ENCODE data around the gene CTNNA2. TPM values are rescaled to one million over a fixed set of nuclear protein-coding genes. Genes with fewer than 3 reads are reported as not detected.

The CTNNA2 gene
- total RNA-seq, 1 experiment from 2014 or later = 0.54 TPM

- intact Hi-C loops (cut with micrococcal nuclease; ENCODE audit: unreplicated experiment) = no loop called here
- POLR2A ChIA-PET = no interaction called here
- no peaks in the 10 kb centered on the region for H3K27me3 ChIP-seq (ENCODE audit: control insufficient read depth, insufficient read depth, low read length)
- ATAC-seq (no peak), DNase-seq (ENCODE audit: low read depth, low spot score) (no peak)
- CTCF ChIA-PET = no interaction called here
- H3K9me3 ChIP-seq (ENCODE audit: control insufficient read depth, insufficient read depth, low read depth, low read length) = no peaks in the 10 kb centered on the region
- H3K27ac ChIP-seq (ENCODE audit: low read length) = no peak overlapping the region
- in situ Hi-C loops (cut with HindIII; ENCODE audit: low pct_unique_long_range_greater_than_20kb, low sequenced_read_pairs) = no loop called here
- H3K4me1 ChIP-seq (ENCODE audit: control insufficient read depth, insufficient read depth, low read length) = no peaks in the 10 kb centered on the region
- H3K4me3 ChIP-seq (ENCODE audit: low read depth in 2 of 2, low read length in 2 of 2) = no peak overlapping the region
- H3K36me3 ChIP-seq (ENCODE audit: control insufficient read depth, insufficient read depth, low read length) = no peaks in the 10 kb centered on the region
- TF ChIP-seq POLR2AphosphoS5 (IDR thresholded peaks at IDR 0.05; ENCODE audit: low read depth, low read length) (no peak), SIN3A (IDR thresholded peaks at IDR 0.05; ENCODE audit: borderline replicate concordance, insufficient read depth, low read depth, low read length) (no peak), REST (IDR thresholded peaks at IDR 0.05; ENCODE audit: insufficient read depth in 1 of 2, low read depth in 2 of 2, low read length in 1 of 2) (no peak), TCF7L2 (IDR thresholded peaks at IDR 0.05; ENCODE audit: low read depth, low read length) (no peak), CTCF (IDR thresholded peaks at IDR 0.05) (no peak)
- no TSS peak for BruUV-seq (replicated peaks)
Observed at GRCh38 chr2:80568011-80568410, 1055.2 kb downstream of the CTNNA2 start.

- no TSS peak for BruUV-seq (replicated peaks)
- in situ Hi-C loops (cut with HindIII; ENCODE audit: low pct_unique_long_range_greater_than_20kb, low sequenced_read_pairs) = no loop called here
- POLR2A ChIA-PET = no interaction called here
Observed at GRCh38 chr2:80573167-80573566, 1060.3 kb downstream of the CTNNA2 start.

More at GRCh38 chr2:80573167-80573566, 1060.3 kb downstream of the CTNNA2 start:
- no peaks in the 10 kb centered on the region for H3K9me3 ChIP-seq (ENCODE audit: control insufficient read depth, insufficient read depth, low read depth, low read length)
- TF ChIP-seq TCF7L2 (IDR thresholded peaks at IDR 0.05; ENCODE audit: low read depth, low read length) (no peak), REST (IDR thresholded peaks at IDR 0.05; ENCODE audit: insufficient read depth in 1 of 2, low read depth in 2 of 2, low read length in 1 of 2) (no peak), CTCF (IDR thresholded peaks at IDR 0.05) (no peak), POLR2AphosphoS5 (IDR thresholded peaks at IDR 0.05; ENCODE audit: low read depth, low read length) (no peak), SIN3A (IDR thresholded peaks at IDR 0.05; ENCODE audit: borderline replicate concordance, insufficient read depth, low read depth, low read length) (no peak)
- ATAC-seq (no peak), DNase-seq (ENCODE audit: low read depth, low spot score) (no peak)
- H3K4me1 ChIP-seq (ENCODE audit: control insufficient read depth, insufficient read depth, low read length) = no peaks in the 10 kb centered on the region
- no peaks in the 10 kb centered on the region for H3K27me3 ChIP-seq (ENCODE audit: control insufficient read depth, insufficient read depth, low read length)
- H3K27ac ChIP-seq (ENCODE audit: low read length) = no peak overlapping the region
- H3K4me3 ChIP-seq (ENCODE audit: low read depth in 2 of 2, low read length in 2 of 2) = no peak overlapping the region
- intact Hi-C loops (cut with micrococcal nuclease; ENCODE audit: unreplicated experiment) = no loop called here
- H3K36me3 ChIP-seq (ENCODE audit: control insufficient read depth, insufficient read depth, low read length) = no peaks in the 10 kb centered on the region
- CTCF ChIA-PET = no interaction called here

Measured in Panc1 (cell line).